Smooth muscle cell of bladder (primary cell): ENCODE results near the gene MAST1. TPM values are rescaled to one million over a fixed set of nuclear protein-coding genes. Genes with fewer than 3 reads are reported as not detected.

ENCODE experiments used
- total RNA-seq: library from RNA; depleted of rRNA; stranded (reverse); fragments of >200 nt; gene quantifications from 2 replicates; pipeline ENCODE4 v1.2.3, GENCODE V29; 2014

MAST1 gene
- 0.18 and 0.28 TPM in 2 replicates for total RNA-seq

GRCh38 chr19:12838182-12838885, at the start of gene MAST1:
MAST1 (plus strand) TSS chr19:12838515; CDS start chr19:12838573, 58 bp downstream.

DNA sequence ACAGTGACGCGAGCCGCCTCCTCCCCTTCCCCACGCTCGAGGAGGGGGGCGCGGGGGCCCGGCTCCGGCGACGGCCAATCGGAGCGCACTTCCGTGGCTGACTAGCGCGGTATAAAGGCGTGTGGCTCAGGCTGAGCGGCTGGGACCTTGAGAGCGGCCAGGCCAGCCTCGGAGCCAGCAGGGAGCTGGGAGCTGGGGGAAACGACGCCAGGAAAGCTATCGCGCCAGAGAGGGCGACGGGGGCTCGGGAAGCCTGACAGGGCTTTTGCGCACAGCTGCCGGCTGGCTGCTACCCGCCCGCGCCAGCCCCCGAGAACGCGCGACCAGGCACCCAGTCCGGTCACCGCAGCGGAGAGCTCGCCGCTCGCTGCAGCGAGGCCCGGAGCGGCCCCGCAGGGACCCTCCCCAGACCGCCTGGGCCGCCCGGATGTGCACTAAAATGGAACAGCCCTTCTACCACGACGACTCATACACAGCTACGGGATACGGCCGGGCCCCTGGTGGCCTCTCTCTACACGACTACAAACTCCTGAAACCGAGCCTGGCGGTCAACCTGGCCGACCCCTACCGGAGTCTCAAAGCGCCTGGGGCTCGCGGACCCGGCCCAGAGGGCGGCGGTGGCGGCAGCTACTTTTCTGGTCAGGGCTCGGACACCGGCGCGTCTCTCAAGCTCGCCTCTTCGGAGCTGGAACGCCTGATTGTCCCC, 46.8 kb upstream of the MAST1 start, which contains the start of gene JUNB:
JUNB (plus strand) TSS at position 142 of the 706 bp plus-strand sequence; CDS start at position 428, 286 bp downstream.

DNA sequence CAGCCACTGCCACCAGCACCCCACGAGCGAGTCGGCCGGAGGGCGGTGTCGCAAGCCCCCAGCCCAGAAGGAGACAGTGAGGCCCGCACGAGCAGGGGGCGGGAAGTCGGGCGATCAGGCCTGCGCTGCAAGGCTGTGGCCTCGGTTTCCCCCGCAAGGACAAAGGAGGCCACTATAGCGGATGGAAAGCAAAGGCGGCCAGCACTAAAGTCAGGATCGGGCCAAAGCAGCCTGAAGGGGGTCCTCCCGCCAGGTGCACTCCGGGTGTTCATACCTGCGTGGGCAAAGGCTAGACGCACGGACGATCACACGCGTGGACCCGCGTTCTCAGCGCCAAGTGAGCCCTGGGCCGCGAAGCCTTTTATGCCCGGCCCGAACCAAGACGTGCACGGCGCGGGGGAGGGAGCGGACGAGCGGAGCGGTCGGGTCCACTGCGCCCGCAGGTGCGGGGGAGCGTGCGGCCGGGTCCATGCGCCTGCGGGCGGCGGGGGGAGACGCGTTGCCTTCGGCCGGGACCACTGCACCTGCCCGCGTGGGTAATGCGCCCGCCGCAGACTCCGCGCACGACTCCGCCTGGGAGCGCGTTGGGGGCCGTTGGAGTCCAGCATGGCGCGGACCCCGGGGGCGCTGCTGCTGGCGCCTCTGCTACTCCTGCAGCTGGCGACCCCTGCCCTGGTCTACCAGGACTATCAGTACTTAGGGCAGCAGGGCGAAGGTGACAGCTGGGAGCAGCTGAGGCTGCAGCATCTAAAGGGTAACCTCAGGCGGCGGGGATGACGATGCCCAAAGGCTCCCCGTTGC, 36.6 kb upstream of the MAST1 start, which contains the start of the genes PRDX2 and THSD8:
PRDX2 (minus strand) TSS at position 335 of the 801 bp plus-strand sequence. CDS start 539 bp downstream, outside the sequence.
THSD8 (plus strand) TSS at position 604 of the 801 bp plus-strand sequence; CDS start at position 607, 3 bp downstream.

DNA sequence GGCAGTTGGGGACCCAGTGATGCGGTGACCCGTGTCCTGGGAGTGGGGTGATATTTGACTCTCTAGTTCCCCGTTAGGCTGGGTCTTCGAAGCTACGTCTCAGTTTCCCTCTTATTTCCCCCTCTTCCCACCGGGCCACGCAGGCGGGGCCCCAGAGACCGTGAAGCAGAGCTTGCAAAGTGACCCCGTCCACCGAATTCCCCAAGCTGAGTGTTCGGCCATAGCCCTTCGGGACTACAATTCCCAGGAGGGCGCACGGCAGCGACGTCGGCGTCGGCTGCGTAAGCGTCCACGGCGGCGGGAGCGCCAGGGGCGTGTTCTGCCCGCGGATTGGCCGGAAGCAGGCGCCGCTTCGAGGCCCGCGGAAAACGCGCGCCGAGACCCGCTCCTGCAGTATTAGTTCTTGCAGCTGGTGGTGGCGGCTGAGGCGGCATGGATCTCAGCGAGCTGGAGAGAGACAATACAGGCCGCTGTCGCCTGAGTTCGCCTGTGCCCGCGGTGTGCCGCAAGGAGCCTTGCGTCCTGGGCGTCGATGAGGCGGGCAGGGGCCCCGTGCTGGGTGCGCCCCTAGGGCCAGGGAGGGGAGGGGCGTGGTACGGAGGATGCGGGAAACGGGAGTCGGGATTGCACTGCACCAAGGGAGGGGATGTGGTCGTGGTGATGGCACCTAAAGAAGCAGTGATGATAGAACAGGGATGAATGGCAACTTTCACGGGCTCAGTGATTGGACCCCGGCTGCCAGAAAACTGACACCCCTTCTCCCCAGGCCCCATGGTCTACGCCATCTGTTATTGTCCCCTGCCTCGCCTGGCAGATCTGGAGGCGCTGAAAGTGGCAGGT, 31.9 kb upstream of the MAST1 start, which contains the start of gene RNASEH2A:
RNASEH2A (plus strand) TSS at position 343 of the 840 bp plus-strand sequence; CDS start at position 433, 90 bp downstream.

GRCh38 chr19:12834566-12834943, 3.8 kb upstream of the MAST1 start, which contains the start of gene RTBDN:
RTBDN (minus strand) TSS chr19:12834579; CDS start chr19:12829979, 4,600 bp downstream.

GRCh38 chr19:12881172-12881808, 43.0 kb downstream of the MAST1 start, which contains the start of gene DNASE2:
DNASE2 (minus strand) TSS chr19:12881449; CDS start chr19:12881375, 74 bp downstream.

DNA sequence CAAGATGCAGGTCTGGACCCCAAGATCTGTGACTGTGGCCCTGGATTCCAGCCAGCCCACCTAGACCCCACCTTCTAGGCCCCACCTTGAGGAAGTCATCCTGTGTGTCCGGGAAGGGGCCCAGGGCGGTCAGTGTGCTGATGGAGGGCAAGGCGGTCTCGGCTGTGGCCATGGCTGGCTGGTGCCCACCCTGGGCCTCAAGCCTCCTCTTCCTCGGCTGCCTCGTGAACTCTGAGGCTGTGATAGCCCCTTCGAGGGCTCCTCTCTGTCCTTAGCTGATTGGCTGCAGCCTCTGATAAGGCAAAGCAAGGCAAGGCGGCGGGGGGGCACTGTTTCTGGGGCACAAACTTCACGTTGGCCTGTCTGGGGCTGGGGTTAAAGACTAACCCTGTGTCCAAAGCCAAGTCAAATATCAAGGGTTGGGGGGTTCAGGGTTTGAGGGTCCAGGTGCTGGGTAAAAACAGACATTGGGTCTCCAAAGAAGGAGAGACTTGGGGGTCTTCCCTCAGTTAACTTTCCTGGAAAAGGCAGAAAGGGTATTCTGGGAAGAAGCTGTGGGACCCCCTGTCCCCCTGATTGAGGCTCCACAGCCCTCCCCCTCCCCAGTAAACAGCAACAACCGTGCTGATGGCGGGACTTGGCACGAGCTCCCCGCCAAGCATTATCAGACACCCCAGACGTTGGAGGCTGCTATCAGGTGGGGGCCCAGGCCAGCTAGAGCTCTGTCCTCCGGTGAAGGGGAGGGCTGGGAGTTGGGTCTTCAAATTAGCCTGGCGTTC, 48.8 kb downstream of the MAST1 start, which contains the start of gene KLF1:
KLF1 (minus strand) TSS at position 233 of the 779 bp plus-strand sequence; CDS start at position 172, 61 bp downstream.

DNA sequence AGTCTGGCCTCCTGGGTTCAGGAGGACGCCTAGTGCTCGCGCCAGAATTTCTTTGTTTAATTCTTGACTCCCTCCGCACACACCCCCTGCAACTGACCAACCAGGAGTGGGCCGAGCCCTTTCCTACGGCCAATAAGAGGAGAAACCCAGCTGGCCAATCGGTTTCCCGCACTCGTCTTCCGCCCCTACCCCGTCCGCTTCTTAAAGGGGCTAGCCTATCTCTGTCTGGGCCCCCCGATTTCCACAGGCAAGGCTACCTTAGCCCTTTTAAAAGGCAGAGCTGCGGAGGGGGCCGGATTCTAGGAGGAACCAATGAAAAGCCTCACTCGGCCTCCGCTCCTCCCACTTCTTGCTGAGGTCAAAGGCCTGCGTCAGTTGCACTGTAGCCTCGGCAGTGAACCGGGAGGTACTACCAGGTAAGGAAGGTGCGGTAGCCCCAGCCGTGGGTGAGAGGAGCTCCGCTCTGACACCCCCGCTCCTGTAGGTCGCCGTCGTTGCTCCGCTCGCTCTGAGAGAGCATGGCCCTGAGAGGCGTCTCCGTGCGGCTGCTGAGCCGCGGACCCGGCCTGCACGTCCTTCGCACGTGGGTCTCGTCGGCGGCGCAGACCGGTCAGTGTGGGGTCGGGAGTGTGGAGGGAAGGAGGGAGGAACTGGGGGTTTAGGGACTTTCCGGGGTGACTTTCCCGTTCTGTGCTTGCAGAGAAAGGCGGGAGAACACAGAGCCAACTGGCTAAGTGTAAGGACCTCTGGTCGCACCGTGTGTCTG, 52.7 kb downstream of the MAST1 start, which contains the start of gene GCDH:
GCDH (plus strand) TSS at position 374 of the 766 bp plus-strand sequence; CDS start at position 519, 145 bp downstream.

Other genes starting within 250 kb of the MAST1 start
- 7.7 and 8.9 TPM in 2 replicates for gene ZNF490, start 227.7 kb upstream of the MAST1 start, total RNA-seq
- 11.2 and 14.1 TPM in 2 replicates for gene ZNF791, start 227.6 kb upstream of the MAST1 start, total RNA-seq
- 20.9 and 24.9 TPM in 2 replicates for gene MAN2B1, start 171.8 kb upstream of the MAST1 start, total RNA-seq
- gene WDR83, start 171.7 kb upstream of the MAST1 start, total RNA-seq: 8.8 and 11.3 TPM in 2 replicates
- 55.9 and 65.4 TPM in 2 replicates for gene DHPS, start 156.6 kb upstream of the MAST1 start, total RNA-seq
- not detected in 2 replicates for gene GNG14, start 150.5 kb upstream of the MAST1 start, total RNA-seq
- 4.3 and 4.6 TPM in 2 replicates for gene FBXW9, start 141.9 kb upstream of the MAST1 start, total RNA-seq
- 19.8 and 27.3 TPM in 2 replicates for gene TNPO2, start 114.6 kb upstream of the MAST1 start, total RNA-seq
- gene TRIR, start 103.8 kb upstream of the MAST1 start, total RNA-seq: 140 and 192 TPM in 2 replicates
- 101 and 118 TPM in 2 replicates for gene GET3, start 101.0 kb upstream of the MAST1 start, total RNA-seq
- not detected in 2 replicates for gene BEST2, start 86.7 kb upstream of the MAST1 start, total RNA-seq
- gene HOOK2, start 63.0 kb upstream of the MAST1 start, total RNA-seq: 15.8 and 21.2 TPM in 2 replicates
- gene JUNB, start 47.0 kb upstream of the MAST1 start, total RNA-seq: 61.4 and 83.8 TPM in 2 replicates
- 244 and 259 TPM in 2 replicates for gene PRDX2, start 36.7 kb upstream of the MAST1 start, total RNA-seq
- 0.46 TPM in 1 of 2 replicates, not detected in the other for gene THSD8, start 36.4 kb upstream of the MAST1 start, total RNA-seq
- 6.5 and 7.3 TPM in 2 replicates for gene RNASEH2A, start 31.9 kb upstream of the MAST1 start, total RNA-seq
- gene RTBDN, start 3.9 kb upstream of the MAST1 start, total RNA-seq: not detected in 2 replicates
- gene DNASE2, start 42.9 kb downstream of the MAST1 start, total RNA-seq: 30.4 and 35.7 TPM in 2 replicates
- 0.09 TPM in 1 of 2 replicates, not detected in the other for gene KLF1, start 48.7 kb downstream of the MAST1 start, total RNA-seq
- 15.4 and 17.2 TPM in 2 replicates for gene GCDH, start 52.6 kb downstream of the MAST1 start, total RNA-seq
- gene SYCE2, start 80.8 kb downstream of the MAST1 start, total RNA-seq: 0.14 TPM in 1 of 2 replicates, not detected in the other
- 42.1 and 52.3 TPM in 2 replicates for gene FARSA, start 95.2 kb downstream of the MAST1 start, total RNA-seq
- 2,199 and 2,490 TPM in 2 replicates for gene CALR, start 100.1 kb downstream of the MAST1 start, total RNA-seq
- 43.9 and 64.8 TPM in 2 replicates for gene RAD23A, start 107.3 kb downstream of the MAST1 start, total RNA-seq
- 25.8 and 30.0 TPM in 2 replicates for gene GADD45GIP1, start 118.7 kb downstream of the MAST1 start, total RNA-seq
- gene DAND5, start 131.1 kb downstream of the MAST1 start, total RNA-seq: not detected in 2 replicates
- gene NFIX, start 157.0 kb downstream of the MAST1 start, total RNA-seq: 36.8 and 44.9 TPM in 2 replicates